OCI-LY3 (cell line): Measurements from ENCODE around the gene NOL11.
A peak's percentile ranks its signal among the peaks of the same experiment; 100 is the strongest.

ENCODE experiments used
- H2AFZ ChIP-seq: fragments of 200-600, 300-600 bp; shearing (Covaris generic); 2 replicates; pipeline ENCODE4 v1.6.0; 2014; ENCODE audit warnings: antibody characterized with exemption, low read depth, low read length
- H3K27ac ChIP-seq: fragments of 200-600, 300-600 bp; sonication (generic); 2 replicates; pipeline ENCODE4 v1.5.1; 2014; ENCODE audit warnings: mild to moderate bottlenecking, low read length, moderate library complexity, mixed read lengths
- H3K27me3 ChIP-seq: fragments of 200-600, 300-600 bp; sonication (generic); 2 replicates; pipeline ENCODE4 v1.6.1; 2014; ENCODE audit warnings: low read depth, low read length, mixed read lengths
- H3K36me3 ChIP-seq: fragments of 200-600, 300-600 bp; sonication (generic); replicated peaks from 2 replicates; pipeline ENCODE3; 2014; ENCODE audit warnings: low read depth, low read length, mixed read lengths
- H3K4me1 ChIP-seq: fragments of 300-600, 200-600 bp; sonication (generic); 2 replicates; pipeline ENCODE4 v1.6.1; 2014; ENCODE audit warnings: low read length, mixed read lengths
- H3K4me2 ChIP-seq: fragments of 200-600, 300-600 bp; sonication (generic); 2 replicates; pipeline ENCODE4 v1.6.1; 2014; ENCODE audit warnings: low read length, mixed read lengths
- H3K4me3 ChIP-seq: fragments of 300-600, 200-600 bp; sonication (generic); 2 replicates; pipeline ENCODE4 v1.5.1; 2014; ENCODE audit warnings: antibody characterized with exemption, mild to moderate bottlenecking, low read length, moderate library complexity
- H3K79me2 ChIP-seq: fragments of 300-600, 200-600 bp; shearing (Covaris generic); 2 replicates; pipeline ENCODE4 v1.6.1; 2014; ENCODE audit warnings: mild to moderate bottlenecking, low read length, mixed read lengths
- H3K9ac ChIP-seq: fragments of 300-600, 200-600 bp; shearing (Covaris generic); 2 replicates; pipeline ENCODE4 v1.6.0; 2014; ENCODE audit warnings: mild to moderate bottlenecking, low read length, moderate library complexity
- H3K9me3 ChIP-seq: fragments of 200-600, 300-600 bp; shearing (Covaris generic); 2 replicates; pipeline ENCODE4 v1.6.1; 2014; ENCODE audit warnings: low read length, mixed read lengths; ENCODE audit not compliant: insufficient read depth
- H4K20me1 ChIP-seq: fragments of 200-600, 300-600 bp; sonication (generic); 2 replicates; pipeline ENCODE4 v1.6.1; 2016; ENCODE audit warnings: low read length, mixed read lengths; ENCODE audit not compliant: insufficient read depth
- EZH2phosphoT487 ChIP-seq: fragments of 200-600 bp; shearing (Covaris generic); IDR thresholded peaks from 2 replicates; pipeline ENCODE4 v1.6.1; 2018; ENCODE audit warnings: antibody characterized with exemption, mixed run types, low read depth
- TF ChIP-seq, protein P1 (sequence below): fragments of 200-600, 300-600 bp; sonication (generic); IDR thresholded peaks from 2 replicates; pipeline ENCODE4 v1.5.1; 2014; ENCODE audit warnings: antibody characterized with exemption, low read length, low read depth

NOL11 gene

DNA sequence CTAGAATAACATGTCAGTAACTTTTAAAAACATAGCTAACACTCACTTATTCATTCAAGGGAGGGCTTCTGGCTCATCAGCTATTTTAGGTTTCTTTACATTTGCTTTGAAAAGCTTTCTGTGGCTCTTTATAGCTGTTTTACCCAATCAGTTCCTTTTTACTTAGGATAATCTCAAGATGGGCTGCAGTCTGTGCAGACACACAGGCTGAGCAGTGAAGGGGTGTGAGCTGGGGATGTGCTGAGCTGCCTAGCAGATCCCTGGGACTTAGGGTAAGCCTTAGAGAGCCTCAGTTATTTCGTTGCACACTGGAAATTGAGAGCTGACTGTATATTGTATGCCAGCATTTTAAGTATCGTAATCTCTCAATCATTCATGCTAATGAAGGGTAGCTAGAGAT lies 30.2 kb upstream of the NOL11 start:
- Histone ChIP-seq H3K27ac (no peak overlapping the region), H3K9ac (no peak overlapping the region), H4K20me1 (no peaks in the 10 kb centered on the region), H3K9me3 (no peaks in the 10 kb centered on the region), H3K4me2 (no peak overlapping the region), H3K4me3 (no peak overlapping the region), H3K79me2 (no peaks in the 10 kb centered on the region), H3K36me3 (no peaks in the 10 kb centered on the region), H2AFZ (no peak overlapping the region), H3K4me1 (0 out of 2 replicates have a peak, but pooled peaks cover 3% of the 10 kb centered on the region), H3K27me3 (no peaks in the 10 kb centered on the region)
- TF ChIP-seq EZH2phosphoT487, result no peak
- TF ChIP-seq, protein P1, sequence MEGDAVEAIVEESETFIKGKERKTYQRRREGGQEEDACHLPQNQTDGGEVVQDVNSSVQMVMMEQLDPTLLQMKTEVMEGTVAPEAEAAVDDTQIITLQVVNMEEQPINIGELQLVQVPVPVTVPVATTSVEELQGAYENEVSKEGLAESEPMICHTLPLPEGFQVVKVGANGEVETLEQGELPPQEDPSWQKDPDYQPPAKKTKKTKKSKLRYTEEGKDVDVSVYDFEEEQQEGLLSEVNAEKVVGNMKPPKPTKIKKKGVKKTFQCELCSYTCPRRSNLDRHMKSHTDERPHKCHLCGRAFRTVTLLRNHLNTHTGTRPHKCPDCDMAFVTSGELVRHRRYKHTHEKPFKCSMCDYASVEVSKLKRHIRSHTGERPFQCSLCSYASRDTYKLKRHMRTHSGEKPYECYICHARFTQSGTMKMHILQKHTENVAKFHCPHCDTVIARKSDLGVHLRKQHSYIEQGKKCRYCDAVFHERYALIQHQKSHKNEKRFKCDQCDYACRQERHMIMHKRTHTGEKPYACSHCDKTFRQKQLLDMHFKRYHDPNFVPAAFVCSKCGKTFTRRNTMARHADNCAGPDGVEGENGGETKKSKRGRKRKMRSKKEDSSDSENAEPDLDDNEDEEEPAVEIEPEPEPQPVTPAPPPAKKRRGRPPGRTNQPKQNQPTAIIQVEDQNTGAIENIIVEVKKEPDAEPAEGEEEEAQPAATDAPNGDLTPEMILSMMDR, result no peak

DNA sequence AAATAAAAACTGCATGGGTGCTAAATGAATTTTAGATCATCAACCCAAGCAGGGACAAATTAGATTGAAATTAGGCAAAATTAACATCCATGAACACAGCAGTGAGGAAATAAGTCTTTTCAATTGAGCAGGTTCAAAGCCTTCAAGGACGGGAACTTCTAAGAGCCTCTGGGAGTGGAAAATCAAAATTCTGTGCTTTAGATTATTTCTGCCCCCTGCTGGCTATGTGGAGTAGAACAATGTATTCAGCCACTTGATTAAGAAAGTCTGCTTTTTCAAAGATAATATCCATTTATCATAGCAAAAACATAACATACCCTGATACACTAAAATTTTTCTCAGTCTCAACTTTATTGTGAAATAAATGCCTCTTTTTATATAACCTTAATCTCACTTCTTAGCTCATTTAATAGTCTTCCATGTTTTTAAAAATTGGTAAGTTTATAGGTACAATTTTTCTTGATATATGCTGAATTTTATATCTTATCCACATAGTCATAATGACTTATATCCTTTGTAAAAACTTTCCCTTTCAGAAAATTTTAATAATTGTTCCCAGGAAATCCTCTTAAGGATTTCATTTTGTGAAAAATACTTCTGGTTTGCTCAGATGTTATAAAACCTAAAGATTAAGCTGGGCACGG lies 28.1 kb upstream of the NOL11 start:
- Histone ChIP-seq H3K27ac (no peak overlapping the region), H3K4me2 (no peak overlapping the region; the same call in 1 of the 2 replicates), H3K9ac (no peak overlapping the region), H2AFZ (no peak overlapping the region), H3K36me3 (no peaks in the 10 kb centered on the region), H3K4me3 (no peak overlapping the region), H3K4me1 (0 out of 2 replicates have a peak, but pooled peaks cover 3% of the 10 kb centered on the region), H3K27me3 (no peaks in the 10 kb centered on the region), H4K20me1 (no peaks in the 10 kb centered on the region), H3K9me3 (no peaks in the 10 kb centered on the region), H3K79me2 (no peaks in the 10 kb centered on the region)
- TF ChIP-seq, protein P1, result peak; percentile 82
- TF ChIP-seq EZH2phosphoT487, result no peak

DNA sequence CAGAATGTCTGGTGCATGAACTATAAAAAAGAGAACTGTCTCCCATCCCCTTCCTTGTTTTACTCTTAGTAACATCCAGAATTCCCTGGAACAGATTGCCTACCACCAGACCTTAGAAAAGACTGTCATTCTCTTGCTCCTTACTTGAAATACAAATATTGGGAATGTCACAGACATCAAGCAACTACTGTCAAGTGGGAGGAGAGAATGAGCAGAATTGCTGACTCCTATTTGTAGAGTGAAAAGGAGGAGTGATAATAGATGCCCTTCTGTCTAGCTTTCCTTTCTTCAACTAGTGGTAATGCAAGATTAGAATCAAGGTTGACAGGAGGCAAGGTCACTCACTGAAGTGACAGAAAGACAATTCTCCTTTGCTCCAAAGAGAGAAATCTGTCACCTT lies 23.9 kb upstream of the NOL11 start:
- no peaks in the 10 kb centered on the region for H4K20me1 ChIP-seq
- H3K4me1 ChIP-seq, result 0 out of 2 replicates have a peak, but pooled peaks cover 3% of the 10 kb centered on the region
- H3K9ac ChIP-seq, result no peak overlapping the region
- H3K4me3 ChIP-seq, result no peak overlapping the region
- H3K27me3 ChIP-seq, result no peaks in the 10 kb centered on the region
- H3K79me2 ChIP-seq, result no peaks in the 10 kb centered on the region
- no peaks in the 10 kb centered on the region for H3K9me3 ChIP-seq
- TF ChIP-seq EZH2phosphoT487, result no peak
- TF ChIP-seq, protein P1, result no peak
- H3K36me3 ChIP-seq, result no peaks in the 10 kb centered on the region
- no peak overlapping the region for H3K4me2 ChIP-seq
- no peak overlapping the region for H2AFZ ChIP-seq
- no peak overlapping the region for H3K27ac ChIP-seq

DNA sequence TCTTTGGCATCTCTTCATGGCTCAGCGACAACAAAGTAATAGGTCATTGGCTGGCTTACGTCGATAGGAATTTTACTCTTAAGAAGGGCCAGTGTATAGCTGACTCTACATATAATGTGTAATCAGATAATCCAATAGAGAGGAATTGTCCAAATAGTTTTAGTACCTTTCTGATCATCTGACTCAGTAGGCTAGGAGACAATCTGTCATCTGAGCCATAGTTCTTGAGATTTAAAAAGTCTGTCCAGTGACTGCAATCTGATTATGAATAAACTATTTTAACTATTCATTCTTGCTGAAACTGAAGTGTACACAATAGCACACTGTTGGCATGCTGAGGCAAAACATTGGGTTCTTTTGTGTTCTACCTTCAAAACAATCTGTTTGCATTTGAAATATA lies 21.4 kb upstream of the NOL11 start:
- Histone ChIP-seq H3K4me1 (no peaks in the 10 kb centered on the region), H3K36me3 (no peaks in the 10 kb centered on the region), H4K20me1 (no peaks in the 10 kb centered on the region), H3K4me2 (no peak overlapping the region), H3K9ac (no peak overlapping the region), H3K9me3 (no peaks in the 10 kb centered on the region), H3K79me2 (no peaks in the 10 kb centered on the region), H3K27me3 (no peaks in the 10 kb centered on the region), H3K4me3 (no peak overlapping the region), H2AFZ (no peak overlapping the region), H3K27ac (no peak overlapping the region)
- no peak for TF ChIP-seq EZH2phosphoT487
- TF ChIP-seq, protein P1, result no peak
